NT2/D1 (cell line): ENCODE data around the gene H19.

ENCODE experiments used
- YY1 ChIP-seq: IDR thresholded peaks from 2 replicates; pipeline ENCODE4 v1.6.1; 2011; ENCODE audit not compliant: insufficient read length, insufficient read depth
- ZNF274 ChIP-seq: IDR thresholded peaks from 2 replicates; pipeline ENCODE4 v1.6.1; 2011; ENCODE audit warnings: mild to moderate bottlenecking, low read depth, low read length

- TF ChIP-seq ZNF274 (no peak), YY1 (no peak)
Observed at GRCh38 chr11:1970956-1971355, 26.7 kb downstream of the H19 start.
